ENCODE results near the gene HS6ST3.

HS6ST3 gene

GRCh38 chr13:96065849-96066248 lies 24.1 kb upstream of the HS6ST3 start:
- DNase-seq (ENCODE audit: low read depth) = no peak
- no peak overlapping the region for H3K4me3 ChIP-seq (ENCODE audit: low read length)
- TF ChIP-seq CTCF (conservative IDR thresholded peaks at IDR 0.05; ENCODE audit: low read length) = no peak

GRCh38 chr13:96068729-96069128 lies 21.2 kb upstream of the HS6ST3 start:
- no peak for TF ChIP-seq CTCF (conservative IDR thresholded peaks at IDR 0.05; ENCODE audit: low read length)
- no peak for DNase-seq (ENCODE audit: low read depth)
- H3K4me3 ChIP-seq (ENCODE audit: low read length) = no peak overlapping the region

GRCh38 chr13:96071504-96071903 lies 18.4 kb upstream of the HS6ST3 start:
- no peak for TF ChIP-seq CTCF (conservative IDR thresholded peaks at IDR 0.05; ENCODE audit: low read length)
- DNase-seq (ENCODE audit: low read depth) = no peak
- no peak overlapping the region for H3K4me3 ChIP-seq (ENCODE audit: low read length)

- no peak for TF ChIP-seq CTCF (conservative IDR thresholded peaks at IDR 0.05; ENCODE audit: low read length)
- H3K4me3 ChIP-seq (ENCODE audit: low read length) = no peak overlapping the region
- DNase-seq (ENCODE audit: low read depth) = no peak
Measured at GRCh38 chr13:96072392-96072791, 17.5 kb upstream of the HS6ST3 start.

DNA sequence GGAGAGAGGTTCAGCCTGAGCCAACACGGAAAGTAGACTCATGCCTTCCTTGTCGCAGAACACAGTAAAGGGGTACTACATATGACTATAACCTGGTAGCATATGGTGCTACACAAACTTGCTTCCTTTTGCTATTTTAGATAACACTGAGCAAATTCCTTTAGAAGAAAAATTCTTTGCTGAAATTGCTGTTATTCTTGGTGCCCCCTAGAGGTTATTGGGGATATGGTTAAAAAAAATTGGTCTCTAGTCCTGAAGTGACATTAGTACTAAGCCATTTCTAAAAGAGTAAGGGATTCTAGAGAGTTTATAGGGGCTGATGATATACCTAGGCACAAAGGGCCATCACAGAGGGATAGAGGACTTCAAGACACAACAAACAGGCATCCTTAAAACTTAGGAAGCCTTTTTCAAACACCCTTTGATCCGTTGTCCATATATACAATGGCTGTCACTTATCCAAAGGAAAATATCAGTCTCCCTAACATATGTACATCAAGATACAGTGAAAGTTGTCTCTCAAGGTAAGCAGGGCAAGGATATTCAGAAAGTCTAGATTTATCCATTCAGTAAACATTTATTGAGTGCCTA lies 13.9 kb upstream of the HS6ST3 start:
- no peak overlapping the region for H3K4me3 ChIP-seq (ENCODE audit: low read length)
- DNase-seq (ENCODE audit: low read depth) = peak; percentile 26
- peak; percentile 78 for TF ChIP-seq CTCF (conservative IDR thresholded peaks at IDR 0.05; ENCODE audit: low read length)

DNA sequence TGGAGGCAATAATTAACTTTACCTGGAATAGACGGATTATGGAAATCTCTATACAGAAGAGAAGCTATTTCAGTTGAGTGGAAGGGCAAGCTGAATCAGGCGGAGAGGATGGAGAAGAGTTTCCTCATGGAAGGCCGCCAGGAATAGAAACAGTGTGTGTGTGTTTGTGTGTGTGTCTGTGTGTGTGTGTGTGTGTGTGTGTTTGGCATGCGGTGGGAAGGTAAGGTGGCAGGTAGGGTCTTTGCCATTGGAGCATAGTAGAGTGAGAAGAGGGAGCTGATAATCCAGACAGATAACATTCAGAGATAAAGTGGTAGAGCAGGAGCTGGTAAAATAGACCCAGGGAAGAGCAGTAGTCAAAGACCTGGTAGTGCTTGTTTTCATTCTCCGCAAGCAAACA lies 9.2 kb upstream of the HS6ST3 start:
- no peak for DNase-seq (ENCODE audit: low read depth)
- no peak for TF ChIP-seq CTCF (conservative IDR thresholded peaks at IDR 0.05; ENCODE audit: low read length)
- no peak overlapping the region for H3K4me3 ChIP-seq (ENCODE audit: low read length)

- no peak for TF ChIP-seq CTCF (conservative IDR thresholded peaks at IDR 0.05; ENCODE audit: low read length)
- no peak overlapping the region for H3K4me3 ChIP-seq (ENCODE audit: low read length)
- DNase-seq (ENCODE audit: low read depth) = no peak
Measured at GRCh38 chr13:96081888-96082287, 8.0 kb upstream of the HS6ST3 start.

Measured in AG10803 (cell line).